Measurements from ENCODE around the gene KCNN1.
A peak's percentile ranks its signal among the peaks of the same experiment; 100 is the strongest.

GRCh38 chr19:18023622-18024251, 56.8 kb downstream of the KCNN1 start:
- no peak for TF ChIP-seq ZSCAN23 (tag by site-specific recombination; IDR thresholded peaks at IDR 0.05)
- TF ChIP-seq REST (tag by site-specific recombination; IDR thresholded peaks at IDR 0.05): peak; percentile 78; the same call in 1 of the 2 replicates
- TF ChIP-seq ZNF121 (tag by site-specific recombination; IDR thresholded peaks at IDR 0.05): no peak
- TF ChIP-seq ZNF138 (tag by site-specific recombination; IDR thresholded peaks at IDR 0.05; ENCODE audit: borderline replicate concordance): no peak
- TF ChIP-seq ZBTB8A (tag by site-specific recombination; IDR thresholded peaks at IDR 0.05): no peak

Data from HEK293 (cell line).